Erythroblast (primary cell): ENCODE measurements around the gene RETREG1.

Experiments used
- GATA1 ChIP-seq: IDR thresholded peaks from 2 replicates; pipeline ENCODE4 v1.6.1; 2011; ENCODE audit warnings: low read depth, mild to moderate bottlenecking, control low read depth, low read length, moderate library complexity
- POLR2A ChIP-seq: IDR thresholded peaks from 2 replicates; pipeline ENCODE4 v1.6.1; 2011; ENCODE audit warnings: mild to moderate bottlenecking, low read length

GRCh38 chr5:16609412-16609811, 7.4 kb downstream of the RETREG1 start:
- TF ChIP-seq POLR2A = no peak
- no peak for TF ChIP-seq GATA1
